ENCODE data around the gene POLRMT. TPM values are rescaled to one million over a fixed set of nuclear protein-coding genes. Genes with fewer than 3 reads are reported as not detected.
A peak's percentile ranks its signal among the peaks of the same experiment; 100 is the strongest.

The POLRMT gene
- total and polyA plus RNA-seq, 3 experiments from 2014 or later, result 58.8 to 77.3 (median 75.2) TPM

DNA sequence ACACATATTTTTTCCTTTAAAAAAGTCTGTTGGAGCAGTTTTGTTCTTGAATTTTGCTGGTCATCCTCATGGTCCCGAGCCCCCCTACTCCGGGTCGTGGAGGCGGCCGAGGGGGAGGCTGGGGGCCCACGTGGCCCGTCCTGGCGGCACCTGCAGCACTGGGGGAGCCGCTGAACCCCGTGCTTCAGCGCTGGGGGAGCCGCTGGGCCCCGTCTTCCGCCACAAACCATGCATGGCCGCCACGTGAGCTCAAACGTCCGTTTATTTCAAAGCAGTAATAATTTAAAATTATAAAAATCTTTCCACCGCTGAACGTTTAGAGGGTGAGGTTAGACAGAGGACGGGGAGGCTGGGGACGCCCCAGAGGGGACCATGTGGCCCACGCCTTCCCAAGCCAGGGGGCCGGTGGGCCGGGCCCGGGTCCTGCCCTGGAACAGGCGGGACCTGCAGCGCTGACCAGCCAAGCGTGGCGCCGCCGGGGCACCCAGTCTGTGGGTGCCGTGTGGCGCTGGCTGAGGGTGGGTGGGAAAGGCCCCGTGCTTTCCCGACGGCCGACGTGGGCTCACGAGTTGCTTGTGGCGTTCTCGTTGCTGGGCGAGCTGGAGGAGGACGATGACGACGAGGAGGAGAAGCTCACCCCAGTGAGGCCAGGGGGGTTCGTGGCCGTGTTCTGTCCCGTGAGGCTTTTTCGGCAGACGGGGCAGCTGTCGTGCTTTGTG, 14.4 kb upstream of the POLRMT start:
- Histone ChIP-seq H3K27me3 (ENCODE audit: insufficient read depth, low read length, poor library complexity, severe bottlenecking) (no peaks in the 10 kb centered on the region), H3K27ac (ENCODE audit: low read depth, low read length) (no peak overlapping the region), H3K4me1 (ENCODE audit: insufficient read depth, low read length) (no peaks in the 10 kb centered on the region), H3K9me3 (ENCODE audit: low read length) (no peaks in the 10 kb centered on the region), H3K4me3 (ENCODE audit: low read length) (no peak overlapping the region), H3K36me3 (ENCODE audit: insufficient read depth, low read length) (peaks cover 8% of the 10 kb centered on the region)
- peaks cover 0 to 3% (median 2%) of the 10 kb centered on the region in 3 donors for H3K4me1 Mint-ChIP-seq
- H3K27ac Mint-ChIP-seq, result no peak overlapping the region
- ChIA-PET CTCF (interaction anchor here (0.6 to 1.2 kb wide), 2 partner anchors 14 to 18 kb away, joined by 3 read pairs; no protein-coding TSS in a partner anchor), POLR2A (interaction anchor here (0.7 kb wide), 1 partner anchor 13 kb away, joined by 3 read pairs; no protein-coding TSS in a partner anchor)
- H3K4me3 Mint-ChIP-seq, result no peak overlapping the region
- no peaks in the 10 kb centered on the region for H3K9me3 Mint-ChIP-seq
- DNase-seq, result no peak
- peaks cover 0 to 54% (median 0%) of the 10 kb centered on the region in 3 donors for H3K36me3 Mint-ChIP-seq
- H3K27me3 Mint-ChIP-seq, result no peaks in the 10 kb centered on the region

GRCh38 chr19:646779-647565, 13.6 kb upstream of the POLRMT start:
- no peak overlapping the region for H3K4me3 ChIP-seq (ENCODE audit: low read length)
- H3K27ac Mint-ChIP-seq, result no peak overlapping the region
- no peak overlapping the region for H3K4me3 Mint-ChIP-seq
- H3K4me1 Mint-ChIP-seq, result peaks cover 0 to 3% (median 2%) of the 10 kb centered on the region in 3 donors
- no peaks in the 10 kb centered on the region for H3K27me3 ChIP-seq (ENCODE audit: insufficient read depth, low read length, poor library complexity, severe bottlenecking)
- POLR2A ChIA-PET, result interaction anchor here (0.7 kb wide), 1 partner anchor 13 kb away, joined by 3 read pairs; no protein-coding TSS in a partner anchor
- no peaks in the 10 kb centered on the region for H3K27me3 Mint-ChIP-seq
- DNase-seq, result no peak
- no peaks in the 10 kb centered on the region for H3K4me1 ChIP-seq (ENCODE audit: insufficient read depth, low read length)
- no peak overlapping the region for H3K27ac ChIP-seq (ENCODE audit: low read depth, low read length)
- CTCF ChIA-PET, result no interaction called here
- H3K36me3 ChIP-seq (ENCODE audit: insufficient read depth, low read length), result peaks cover 8% of the 10 kb centered on the region
- peaks cover 0 to 48% (median 0%) of the 10 kb centered on the region in 3 donors for H3K36me3 Mint-ChIP-seq
- no peaks in the 10 kb centered on the region for H3K9me3 ChIP-seq (ENCODE audit: low read length)
- H3K9me3 Mint-ChIP-seq, result no peaks in the 10 kb centered on the region

DNA sequence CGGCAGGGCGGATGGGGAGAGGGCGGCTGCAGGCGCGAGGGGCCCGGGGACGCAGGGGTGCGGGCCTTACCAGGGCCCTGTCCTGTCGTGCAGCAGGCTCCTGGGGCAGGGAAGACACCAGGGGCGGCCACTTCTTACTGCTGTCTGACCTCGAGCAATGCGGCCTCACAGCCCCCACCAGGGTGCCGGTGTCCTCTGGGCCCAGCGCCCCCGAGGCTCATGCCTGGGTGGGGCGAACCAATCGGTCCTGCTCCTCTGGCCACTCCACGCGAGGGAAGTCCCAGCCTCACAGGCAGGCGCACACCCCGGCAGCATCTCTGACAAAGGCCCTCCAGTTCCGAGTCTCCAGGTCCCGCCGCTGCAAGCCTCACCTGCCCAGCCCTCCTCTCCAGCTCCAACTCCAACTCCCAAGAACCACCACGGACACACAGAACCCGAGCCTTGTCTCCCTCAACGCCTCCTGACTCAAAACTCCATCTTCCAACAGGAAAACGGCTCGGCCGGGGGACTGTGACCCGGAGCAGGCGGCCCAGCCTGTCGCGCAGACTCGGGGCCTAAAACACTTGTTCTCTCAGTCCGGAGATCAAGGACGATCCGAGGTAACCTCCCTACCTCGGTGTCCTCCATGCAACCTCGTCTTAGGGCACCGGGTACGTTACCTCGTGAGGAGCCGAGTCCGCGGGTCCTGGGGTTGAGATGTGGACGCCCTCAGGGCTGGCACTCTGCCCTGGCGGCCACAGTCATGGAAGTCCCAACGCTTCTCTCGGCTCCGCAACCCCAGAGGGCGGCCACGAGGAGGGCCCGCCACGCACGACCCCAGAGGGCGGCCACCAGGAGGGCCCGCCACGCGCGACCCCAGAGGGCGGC, 12.8 kb upstream of the POLRMT start:
- POLR2A ChIA-PET, result interaction anchor here (0.6 kb wide), 1 partner anchor 73 kb away, joined by 3 read pairs; no protein-coding TSS in a partner anchor
- no peaks in the 10 kb centered on the region for H3K4me1 ChIP-seq (ENCODE audit: insufficient read depth, low read length)
- peaks cover 0 to 44% (median 0%) of the 10 kb centered on the region in 3 donors for H3K36me3 Mint-ChIP-seq
- CTCF ChIA-PET, result no interaction called here
- H3K27ac Mint-ChIP-seq, result peak overlapping the region in 1 of 8 donors; percentile 67
- no peaks in the 10 kb centered on the region for H3K27me3 ChIP-seq (ENCODE audit: insufficient read depth, low read length, poor library complexity, severe bottlenecking)
- H3K4me1 Mint-ChIP-seq, result peaks cover 0 to 3% (median 2%) of the 10 kb centered on the region in 3 donors
- no peak overlapping the region for H3K4me3 Mint-ChIP-seq
- no peak for DNase-seq
- no peaks in the 10 kb centered on the region for H3K27me3 Mint-ChIP-seq
- H3K9me3 ChIP-seq (ENCODE audit: low read length), result no peaks in the 10 kb centered on the region
- peaks cover 6% of the 10 kb centered on the region for H3K36me3 ChIP-seq (ENCODE audit: insufficient read depth, low read length)
- no peaks in the 10 kb centered on the region for H3K9me3 Mint-ChIP-seq
- no peak overlapping the region for H3K4me3 ChIP-seq (ENCODE audit: low read length)
- H3K27ac ChIP-seq (ENCODE audit: low read depth, low read length), result no peak overlapping the region

DNA sequence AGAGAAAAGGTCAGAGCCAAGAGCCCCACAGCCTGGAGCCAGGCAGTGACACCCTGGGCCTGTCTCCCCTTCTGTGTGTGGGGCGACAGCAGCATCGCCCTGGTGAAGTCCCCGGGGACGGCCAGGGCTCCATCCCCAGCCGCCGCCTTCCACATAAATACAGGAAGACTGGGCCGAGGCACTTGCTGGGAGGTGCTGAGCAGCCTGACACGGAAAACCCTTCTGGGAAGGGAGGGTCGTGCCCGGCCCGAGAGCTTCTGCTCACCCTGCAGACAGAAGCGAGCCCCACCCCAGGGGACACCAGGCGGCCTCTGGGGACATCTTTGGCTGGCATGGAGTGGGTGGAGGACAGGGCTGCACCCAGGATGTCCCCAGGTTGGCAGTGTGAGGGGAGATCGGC, 11.5 kb upstream of the POLRMT start:
- H3K4me3 ChIP-seq (ENCODE audit: low read length), result no peak overlapping the region
- no peak for DNase-seq
- Mint-ChIP-seq H3K36me3 (peaks cover 0 to 37% (median 0%) of the 10 kb centered on the region in 3 donors), H3K4me3 (no peak overlapping the region), H3K27me3 (no peaks in the 10 kb centered on the region), H3K27ac (peak overlapping the region in 1 of 8 donors; percentile 22), H3K4me1 (no peaks in the 10 kb centered on the region), H3K9me3 (no peaks in the 10 kb centered on the region)
- no peaks in the 10 kb centered on the region for H3K27me3 ChIP-seq (ENCODE audit: insufficient read depth, low read length, poor library complexity, severe bottlenecking)
- H3K27ac ChIP-seq (ENCODE audit: low read depth, low read length), result no peak overlapping the region
- no peaks in the 10 kb centered on the region for H3K36me3 ChIP-seq (ENCODE audit: insufficient read depth, low read length)
- CTCF ChIA-PET, result interaction anchor here (0.8 kb wide), 1 partner anchor 27 kb away, joined by 3 read pairs; no protein-coding TSS in a partner anchor
- H3K9me3 ChIP-seq (ENCODE audit: low read length), result no peaks in the 10 kb centered on the region
- H3K4me1 ChIP-seq (ENCODE audit: insufficient read depth, low read length), result no peaks in the 10 kb centered on the region
- POLR2A ChIA-PET, result no interaction called here

DNA sequence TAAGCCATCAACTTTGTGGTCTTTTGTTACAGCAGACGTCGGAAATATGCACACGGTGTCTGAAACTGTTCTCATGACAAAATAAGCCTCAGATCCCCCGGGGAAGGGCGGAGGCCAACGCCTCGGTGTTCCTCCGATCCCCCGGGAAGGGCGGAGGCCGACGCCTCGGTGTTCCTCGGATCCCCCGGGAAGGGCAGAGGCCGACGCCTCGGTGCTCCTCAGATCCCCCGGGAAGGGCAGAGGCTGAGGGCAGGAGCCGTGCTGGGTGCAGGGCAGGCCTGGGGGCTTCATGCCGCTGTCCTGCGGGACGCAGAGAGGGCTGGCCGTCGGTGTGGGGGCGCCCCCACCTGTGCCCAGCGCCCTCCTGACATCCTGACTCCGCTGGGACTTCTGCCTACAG, 11.0 kb upstream of the POLRMT start:
- no peak overlapping the region for H3K27ac ChIP-seq (ENCODE audit: low read depth, low read length)
- H3K4me3 ChIP-seq (ENCODE audit: low read length), result no peak overlapping the region
- H3K27me3 ChIP-seq (ENCODE audit: insufficient read depth, low read length, poor library complexity, severe bottlenecking), result no peaks in the 10 kb centered on the region
- H3K36me3 ChIP-seq (ENCODE audit: insufficient read depth, low read length), result no peaks in the 10 kb centered on the region
- POLR2A ChIA-PET, result no interaction called here
- CTCF ChIA-PET, result no interaction called here
- peak overlapping the region in 2 of 8 donors; percentile 33 for H3K27ac Mint-ChIP-seq
- no peak overlapping the region for H3K4me3 Mint-ChIP-seq
- DNase-seq, result no peak
- no peaks in the 10 kb centered on the region for H3K27me3 Mint-ChIP-seq
- no peaks in the 10 kb centered on the region for H3K9me3 ChIP-seq (ENCODE audit: low read length)
- peaks cover under 1% of the 10 kb centered on the region for H3K4me1 ChIP-seq (ENCODE audit: insufficient read depth, low read length)
- no peaks in the 10 kb centered on the region for H3K9me3 Mint-ChIP-seq
- peaks cover 0 to 35% (median 0%) of the 10 kb centered on the region in 3 donors for H3K36me3 Mint-ChIP-seq
- H3K4me1 Mint-ChIP-seq, result peaks cover 1 to 2% (median 2%) of the 10 kb centered on the region in 3 donors

DNA sequence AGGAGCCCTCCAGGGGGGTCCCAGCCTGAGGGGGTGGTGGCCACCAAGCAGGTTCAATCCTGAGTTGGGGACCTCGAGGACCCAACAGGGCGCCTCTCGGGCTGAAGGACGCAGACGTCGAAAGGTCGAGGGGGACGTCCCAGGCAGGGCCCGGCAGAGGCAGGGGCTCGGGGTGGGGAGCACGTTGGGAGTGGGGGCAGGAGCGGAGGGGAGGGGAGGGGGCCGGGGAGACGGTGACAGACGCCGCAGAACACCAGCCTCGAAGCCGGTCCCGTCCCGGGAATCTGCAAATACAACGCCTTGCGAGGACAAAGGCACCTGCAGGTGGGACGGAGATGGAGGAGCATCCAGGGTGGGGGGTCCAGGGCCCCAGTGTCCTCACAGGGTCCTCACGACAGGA, 10.4 kb upstream of the POLRMT start:
- Mint-ChIP-seq H3K9me3 (no peaks in the 10 kb centered on the region), H3K27ac (peak overlapping the region in 2 of 8 donors; percentile 33 to 90), H3K36me3 (peaks cover 0 to 31% (median 0%) of the 10 kb centered on the region in 3 donors), H3K27me3 (no peaks in the 10 kb centered on the region), H3K4me1 (peaks cover 5 to 8% (median 7%) of the 10 kb centered on the region in 3 donors), H3K4me3 (peak overlapping the region in 1 of 7 donors; percentile 23)
- Histone ChIP-seq H3K4me3 (ENCODE audit: low read length) (no peak overlapping the region), H3K9me3 (ENCODE audit: low read length) (no peaks in the 10 kb centered on the region), H3K27ac (ENCODE audit: low read depth, low read length) (no peak overlapping the region), H3K4me1 (ENCODE audit: insufficient read depth, low read length) (peaks cover 7% of the 10 kb centered on the region), H3K27me3 (ENCODE audit: insufficient read depth, low read length, poor library complexity, severe bottlenecking) (no peaks in the 10 kb centered on the region), H3K36me3 (ENCODE audit: insufficient read depth, low read length) (no peaks in the 10 kb centered on the region)
- ChIA-PET CTCF (no interaction called here), POLR2A (no interaction called here)
- DNase-seq, result no peak

DNA sequence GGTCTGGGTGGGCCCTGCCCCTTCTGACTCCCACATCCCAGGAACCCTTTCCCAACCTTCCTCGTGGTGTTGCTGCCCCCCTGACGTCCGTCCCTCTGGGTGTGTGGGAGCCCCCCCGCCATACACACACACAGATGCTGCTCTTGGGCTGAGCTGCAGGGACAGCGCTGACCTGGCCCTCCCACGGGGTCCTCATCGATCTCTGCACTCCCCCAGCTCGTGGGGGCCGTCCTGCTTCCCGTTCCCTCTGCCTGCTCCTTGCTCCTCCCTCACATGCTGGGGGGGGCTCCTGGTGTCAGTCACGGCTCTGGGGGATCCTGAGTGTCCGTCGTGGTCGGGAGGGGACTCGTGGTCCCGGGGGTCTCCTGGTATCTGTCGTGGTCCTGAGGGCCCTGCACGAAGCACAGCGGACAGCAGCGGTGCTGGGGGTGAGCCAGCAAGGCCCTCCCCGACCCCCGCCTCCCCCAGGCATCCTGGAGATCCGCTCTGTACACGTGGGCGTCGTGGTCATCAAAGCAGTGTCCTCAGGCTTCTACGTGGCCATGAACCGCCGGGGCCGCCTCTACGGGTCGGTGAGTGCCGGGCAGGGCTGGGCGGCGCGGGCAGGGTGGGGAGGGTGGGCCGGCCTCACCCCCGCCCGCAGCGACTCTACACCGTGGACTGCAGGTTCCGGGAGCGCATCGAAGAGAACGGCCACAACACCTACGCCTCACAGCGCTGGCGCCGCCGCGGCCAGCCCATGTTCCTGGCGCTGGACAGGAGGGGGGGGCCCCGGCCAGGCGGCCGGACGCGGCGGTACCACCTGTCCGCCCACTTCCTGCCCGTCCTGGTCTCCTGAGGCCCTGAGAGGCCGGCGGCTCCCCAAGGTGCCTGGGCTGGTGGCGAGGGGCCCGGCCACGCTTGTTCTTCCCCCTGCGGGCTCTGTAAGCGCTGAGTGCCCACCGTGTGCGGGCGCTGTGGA, 9.7 kb upstream of the POLRMT start:
- H3K9me3 Mint-ChIP-seq, result no peaks in the 10 kb centered on the region
- CTCF ChIA-PET, result no interaction called here
- no peak for DNase-seq
- H3K36me3 Mint-ChIP-seq, result peaks cover 0 to 27% (median 0%) of the 10 kb centered on the region in 3 donors
- H3K4me1 ChIP-seq (ENCODE audit: insufficient read depth, low read length), result peaks cover 12% of the 10 kb centered on the region
- POLR2A ChIA-PET, result no interaction called here
- no peak overlapping the region for H3K4me3 ChIP-seq (ENCODE audit: low read length)
- peak overlapping the region in 1 of 7 donors; percentile 69 for H3K4me3 Mint-ChIP-seq
- no peak overlapping the region for H3K27ac ChIP-seq (ENCODE audit: low read depth, low read length)
- no peaks in the 10 kb centered on the region for H3K9me3 ChIP-seq (ENCODE audit: low read length)
- no peaks in the 10 kb centered on the region for H3K27me3 ChIP-seq (ENCODE audit: insufficient read depth, low read length, poor library complexity, severe bottlenecking)
- H3K27ac Mint-ChIP-seq, result no peak overlapping the region
- no peaks in the 10 kb centered on the region for H3K36me3 ChIP-seq (ENCODE audit: insufficient read depth, low read length)
- H3K4me1 Mint-ChIP-seq, result peaks cover 5 to 9% (median 7%) of the 10 kb centered on the region in 3 donors
- no peaks in the 10 kb centered on the region for H3K27me3 Mint-ChIP-seq

Measured in CD8-positive, alpha-beta memory T cell (primary cell).